SKM-1 treated with dmso at 0.1 percent for 144 hours (cell line): ENCODE data around the gene VGLL2.

Experiments
- DNase-seq: peaks from one replicate; lab custom pipeline; 2025; ENCODE audit not compliant: unreplicated experiment; lab: John Stamatoyannopoulos, UW

Gene VGLL2

GRCh38 chr6:117311726-117312125, 46.4 kb downstream of the VGLL2 start:
- DNase-seq: no peak

GRCh38 chr6:117317261-117317660, 51.9 kb downstream of the VGLL2 start:
- no peak for DNase-seq
